KMS-11 (cell line): ENCODE data around the gene SLC7A6.
"Not testable (repeated sequence)": the region's sequence is repeated elsewhere in the genome, so short reads cannot be mapped to it uniquely, and the experiment has no call there.

Experiments used
- H2AFZ ChIP-seq: fragments of 200-600 bp; sonication (generic); 2 replicates; pipeline ENCODE4 v1.6.1; 2016; ENCODE audit warnings: antibody characterized with exemption, mixed run types, low read depth
- H3K27ac ChIP-seq: fragments of 200-600 bp; sonication (generic); 2 replicates; pipeline ENCODE4 v1.6.1; 2016; ENCODE audit warnings: mild to moderate bottlenecking, mixed run types
- H3K27me3 ChIP-seq: fragments of 200-600 bp; sonication (generic); 2 replicates; pipeline ENCODE4 v1.6.1; 2017; ENCODE audit warnings: mild to moderate bottlenecking, low read depth, mixed run types, moderate library complexity; ENCODE audit not compliant: insufficient read depth
- H3K36me3 ChIP-seq: fragments of 200-600 bp; sonication (generic); 2 replicates; pipeline ENCODE4 v1.6.1; 2017; ENCODE audit warnings: mild to moderate bottlenecking, mixed run types; ENCODE audit not compliant: insufficient read depth
- H3K4me1 ChIP-seq: fragments of 200-600 bp; sonication (generic); 2 replicates; pipeline ENCODE4 v1.6.1; 2016; ENCODE audit warnings: mild to moderate bottlenecking, low read depth, mixed run types; ENCODE audit not compliant: poor library complexity, severe bottlenecking
- H3K4me2 ChIP-seq: fragments of 200-600 bp; sonication (generic); 2 replicates; pipeline ENCODE4 v1.7.0; 2016; ENCODE audit warnings: mild to moderate bottlenecking, mixed run types
- H3K4me3 ChIP-seq: fragments of 200-600 bp; sonication (generic); IDR thresholded peaks from 2 replicates; pipeline ENCODE4 v1.6.1; 2017; ENCODE audit warnings: low read depth, low read length, mixed read lengths; ENCODE audit not compliant: insufficient read depth
- H3K79me2 ChIP-seq: fragments of 200-600 bp; sonication (generic); 2 replicates; pipeline ENCODE4 v1.6.1; 2016; ENCODE audit warnings: low read depth, mixed run types; ENCODE audit not compliant: insufficient read depth
- H3K9ac ChIP-seq: fragments of 200-600 bp; sonication (generic); 2 replicates; pipeline ENCODE4 v1.6.1; 2016; ENCODE audit warnings: mild to moderate bottlenecking, mixed run types
- H4K20me1 ChIP-seq: fragments of 200-600 bp; sonication (generic); 2 replicates; pipeline ENCODE4 v1.6.1; 2016; ENCODE audit warnings: mild to moderate bottlenecking, mixed run types; ENCODE audit not compliant: insufficient read depth
- CTCF ChIP-seq: fragments of 200-600 bp; sonication (generic); conservative IDR thresholded peaks from 2 replicates; pipeline ENCODE4 v1.6.1; 2017; ENCODE audit warnings: low read depth, mild to moderate bottlenecking, antibody characterized with exemption, low read length, moderate library complexity, mixed read lengths

The SLC7A6 gene

DNA sequence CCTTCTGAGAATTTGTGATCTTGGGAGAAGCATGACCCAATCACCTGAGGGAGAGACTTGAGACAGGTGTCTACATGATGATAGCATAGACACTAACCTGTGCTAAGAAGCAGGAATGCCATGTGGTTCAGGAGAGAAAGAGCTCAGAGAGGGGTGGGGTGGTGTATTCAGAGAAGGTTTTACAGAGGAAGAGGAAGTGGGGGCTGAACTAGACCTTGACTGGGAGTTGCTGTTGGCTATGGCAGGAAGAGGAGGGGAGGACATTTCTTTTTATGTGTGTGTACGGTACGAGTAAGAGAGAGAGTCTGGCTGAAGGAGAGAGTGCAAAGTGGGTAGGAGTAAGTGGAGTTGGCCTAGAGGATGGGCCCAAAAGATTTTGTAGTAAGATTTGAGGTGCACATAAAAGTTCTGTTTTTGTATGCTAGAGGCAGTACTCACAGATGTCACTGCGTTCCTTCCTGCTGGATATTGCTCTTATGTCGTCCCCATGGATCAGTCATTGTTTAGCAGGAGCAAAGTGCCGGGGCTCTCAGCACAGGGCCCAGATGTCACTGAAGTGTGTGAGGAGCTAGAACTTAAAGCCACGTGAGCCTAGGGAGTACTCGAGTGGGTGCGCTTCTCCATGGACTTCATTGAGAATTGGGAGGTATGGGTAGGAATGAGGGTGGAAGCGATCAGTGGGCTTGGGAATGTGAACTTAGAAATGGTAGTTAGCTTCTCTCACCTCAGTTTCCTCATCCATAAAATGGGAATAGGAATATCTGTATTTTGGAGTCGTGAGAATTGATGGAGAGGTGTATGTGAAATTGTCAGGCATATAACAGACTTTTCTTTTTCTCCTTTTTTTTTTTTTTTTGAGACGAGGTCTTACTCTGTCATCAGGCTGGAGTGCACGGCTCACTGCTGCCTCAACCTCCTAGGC lies 22.1 kb downstream of the SLC7A6 start:
- Histone ChIP-seq H3K36me3 (no peaks in the 10 kb centered on the region; the same call in 1 of the 2 replicates), H2AFZ (no peak overlapping the region), H3K79me2 (peaks cover 12% of the 10 kb centered on the region; the same call in 1 of the 2 replicates), H3K4me3 (no peak overlapping the region), H4K20me1 (peaks cover 4% of the 10 kb centered on the region; the same call in 1 of the 2 replicates), H3K4me1 (peaks cover 49% of the 10 kb centered on the region), H3K9ac (no peak overlapping the region), H3K27ac (no peak overlapping the region), H3K27me3 (no peaks in the 10 kb centered on the region), H3K4me2 (no peak overlapping the region)
- TF ChIP-seq CTCF = no peak

DNA sequence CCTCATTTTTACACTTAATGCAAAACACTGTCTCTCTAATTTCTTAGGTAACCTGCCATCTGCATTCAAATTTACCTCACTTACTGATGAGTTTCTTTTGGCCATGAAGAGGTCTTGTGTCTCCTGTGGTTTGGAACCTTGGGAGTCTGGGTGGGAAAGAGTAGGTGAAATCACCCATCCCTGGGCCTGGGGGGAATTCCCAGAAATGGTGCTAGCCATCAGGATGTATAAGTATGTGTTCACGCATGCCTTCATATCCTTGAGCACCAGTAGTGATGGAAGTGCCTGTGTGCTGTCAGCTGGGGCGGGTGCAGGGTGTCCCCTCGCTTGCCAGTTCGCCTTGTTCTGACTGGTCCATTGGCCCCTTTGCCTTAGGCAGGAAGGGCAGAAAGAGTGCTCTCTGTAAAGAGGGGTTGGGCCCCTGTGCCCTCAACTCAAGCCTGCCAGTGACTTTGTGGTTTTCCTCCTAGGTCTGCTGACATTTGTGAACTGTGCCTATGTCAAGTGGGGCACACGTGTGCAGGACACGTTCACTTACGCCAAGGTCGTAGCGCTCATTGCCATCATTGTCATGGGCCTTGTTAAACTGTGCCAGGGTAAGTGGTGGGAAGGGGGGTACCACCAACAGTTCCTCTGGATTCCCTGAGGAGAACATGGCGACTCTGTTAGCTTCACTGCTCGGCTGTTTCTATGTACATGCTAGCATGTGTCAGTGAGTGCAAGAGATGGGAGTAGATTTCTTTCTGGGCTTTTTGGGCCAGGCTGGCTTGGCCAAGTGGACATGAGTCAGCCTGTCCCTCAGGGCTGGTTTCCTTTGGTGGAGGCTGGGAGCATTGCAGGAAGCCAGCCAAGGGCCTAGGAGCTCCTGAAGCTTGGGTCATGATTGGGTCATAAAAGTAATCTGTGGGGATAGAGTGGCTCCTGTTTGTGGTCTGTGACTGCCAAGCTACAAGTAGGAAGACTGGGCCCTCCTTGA lies 23.2 kb downstream of the SLC7A6 start:
- H2AFZ ChIP-seq = no peak overlapping the region
- H4K20me1 ChIP-seq = peaks cover 5% of the 10 kb centered on the region; the same call in 1 of the 2 replicates
- peaks cover 6% of the 10 kb centered on the region; the same call in 1 of the 2 replicates for H3K79me2 ChIP-seq
- H3K4me2 ChIP-seq = no peak overlapping the region
- H3K9ac ChIP-seq = no peak overlapping the region
- H3K36me3 ChIP-seq = no peaks in the 10 kb centered on the region; the same call in 1 of the 2 replicates
- H3K4me1 ChIP-seq = peaks cover 38% of the 10 kb centered on the region
- no peak overlapping the region for H3K4me3 ChIP-seq
- no peak overlapping the region for H3K27ac ChIP-seq
- TF ChIP-seq CTCF = no peak
- H3K27me3 ChIP-seq = no peaks in the 10 kb centered on the region

- H3K27ac ChIP-seq = no peak overlapping the region
- H3K27me3 ChIP-seq = no peaks in the 10 kb centered on the region
- no peaks in the 10 kb centered on the region; the same call in 1 of the 2 replicates for H3K36me3 ChIP-seq
- H4K20me1 ChIP-seq = peaks cover 8% of the 10 kb centered on the region; the same call in 1 of the 2 replicates
- no peak for TF ChIP-seq CTCF
- H3K4me3 ChIP-seq = no peak overlapping the region
- H3K9ac ChIP-seq = no peak overlapping the region
- H3K4me2 ChIP-seq = no peak overlapping the region
- peaks cover 6% of the 10 kb centered on the region; the same call in 1 of the 2 replicates for H3K79me2 ChIP-seq
- H3K4me1 ChIP-seq = peaks cover 31% of the 10 kb centered on the region
- H2AFZ ChIP-seq = no peak overlapping the region
These were observed 23.9 kb downstream of the SLC7A6 start for GRCh38 chr16:68288252-68288650.

DNA sequence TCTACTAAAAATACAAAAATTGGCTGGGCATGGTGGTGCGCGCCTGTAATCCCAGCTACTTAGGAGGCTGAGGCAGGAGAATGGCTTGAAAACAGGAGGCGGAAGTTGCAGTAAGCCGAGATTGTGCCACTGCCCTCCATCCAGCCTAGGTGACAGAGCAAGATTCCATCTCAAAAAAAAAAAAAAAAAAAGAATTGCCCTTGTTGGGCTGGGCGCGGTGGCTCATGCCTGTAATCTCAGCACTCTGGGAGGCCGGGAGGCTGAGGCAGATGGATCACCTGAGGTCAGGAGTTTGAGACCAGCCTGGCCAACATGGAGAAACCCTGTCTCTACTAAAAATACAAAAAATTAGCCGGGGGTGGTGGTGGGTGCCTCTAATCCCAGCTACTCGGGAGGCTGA lies 24.5 kb downstream of the SLC7A6 start:
- not testable (repeated sequence) for H3K79me2 ChIP-seq, H3K4me3 ChIP-seq, H3K36me3 ChIP-seq, H3K4me2 ChIP-seq, H4K20me1 ChIP-seq, H3K9ac ChIP-seq, H2AFZ ChIP-seq, H3K27me3 ChIP-seq, H3K27ac ChIP-seq
- H3K4me1 ChIP-seq = peaks cover 25% of the 10 kb centered on the region
